Brain pericyte (primary cell): ENCODE data around the gene HNRNPLL.
"Not testable (repeated sequence)": the region's sequence is repeated elsewhere in the genome, so short reads cannot be mapped to it uniquely, and the experiment has no call there.

ENCODE experiments used
- DNase-seq: peaks from one replicate; pipeline ENCODE4 v3.0.0-alpha.2; 2012; ENCODE audit warnings: low read depth, low spot score

The HNRNPLL gene

DNA sequence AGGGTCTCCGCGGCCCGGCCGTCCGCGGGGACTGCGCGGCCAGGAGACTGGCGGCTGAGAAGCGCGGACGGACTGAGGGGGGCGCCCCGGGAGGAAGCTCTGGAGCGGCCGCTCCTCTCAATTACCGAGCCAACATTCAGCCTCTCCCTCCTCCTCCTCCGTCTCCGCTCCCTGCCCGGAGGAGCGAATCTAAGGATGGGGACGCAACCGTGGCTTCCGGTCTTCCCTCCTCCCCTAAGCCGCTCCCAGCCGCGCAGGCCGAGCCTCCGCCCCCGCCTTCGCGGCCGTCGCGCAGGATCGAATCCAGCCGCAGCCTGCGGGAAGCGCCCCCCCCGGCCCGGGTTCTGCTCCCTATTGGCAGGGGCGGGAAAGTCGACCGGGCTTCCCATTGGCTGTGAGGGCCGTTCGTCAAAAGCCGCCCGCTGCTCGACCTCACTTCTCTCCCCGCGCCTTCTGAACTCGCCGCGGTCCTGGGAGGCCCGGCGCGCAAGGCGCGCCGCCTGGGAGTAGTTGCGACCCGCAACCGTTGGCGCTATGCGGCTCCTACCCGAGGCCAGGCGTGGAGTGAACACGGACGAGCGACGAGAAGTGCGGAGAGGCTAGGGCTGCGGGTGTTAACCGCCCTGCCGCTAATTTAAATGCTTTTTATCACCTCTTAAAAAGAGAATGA is at the start of gene HNRNPLL:
TSS of gene HNRNPLL (minus strand) at position 197 of the 670 bp plus-strand sequence. CDS start 302 bp downstream, outside the sequence.
- DNase-seq, result peak; percentile 92

DNA sequence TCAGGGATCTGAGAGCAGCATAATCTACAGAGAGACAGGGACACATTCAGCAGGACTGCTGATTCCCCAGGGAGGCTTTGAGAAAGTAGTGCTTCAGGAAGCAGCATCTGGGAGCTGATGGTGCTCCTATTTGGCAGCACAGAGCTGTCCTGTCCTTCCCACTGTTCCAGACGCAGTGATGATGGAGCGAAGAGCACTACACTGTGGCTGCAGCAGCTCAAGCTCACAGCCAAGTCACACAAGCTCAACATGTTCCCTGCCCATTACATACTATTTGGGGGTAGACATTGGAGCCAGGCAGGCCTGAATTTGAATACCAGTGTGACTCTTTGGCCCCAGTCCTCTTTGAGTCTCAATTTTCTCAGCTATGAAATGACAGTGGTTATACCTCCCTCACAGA is 48.0 kb upstream of the HNRNPLL start:
- DNase-seq, result no peak

DNA sequence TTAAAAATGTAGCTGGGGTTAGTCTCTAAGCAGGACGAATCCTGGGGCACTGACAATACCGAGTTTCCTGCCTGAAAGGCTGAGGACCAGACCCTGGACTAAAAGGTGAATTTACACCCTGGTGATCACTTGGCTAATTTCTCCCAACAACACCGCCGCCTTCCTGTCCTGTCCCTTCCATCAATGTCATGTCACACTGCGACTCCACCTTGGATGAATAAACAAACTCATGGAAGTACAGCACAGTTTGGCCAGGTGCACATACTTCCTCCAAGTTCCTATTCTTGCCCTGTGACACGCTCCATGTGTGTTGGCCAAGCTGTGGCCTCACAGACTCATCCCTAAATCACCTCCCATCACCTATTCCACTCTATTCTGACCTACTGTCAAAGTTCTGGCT is 47.3 kb upstream of the HNRNPLL start:
- DNase-seq, result no peak

DNA sequence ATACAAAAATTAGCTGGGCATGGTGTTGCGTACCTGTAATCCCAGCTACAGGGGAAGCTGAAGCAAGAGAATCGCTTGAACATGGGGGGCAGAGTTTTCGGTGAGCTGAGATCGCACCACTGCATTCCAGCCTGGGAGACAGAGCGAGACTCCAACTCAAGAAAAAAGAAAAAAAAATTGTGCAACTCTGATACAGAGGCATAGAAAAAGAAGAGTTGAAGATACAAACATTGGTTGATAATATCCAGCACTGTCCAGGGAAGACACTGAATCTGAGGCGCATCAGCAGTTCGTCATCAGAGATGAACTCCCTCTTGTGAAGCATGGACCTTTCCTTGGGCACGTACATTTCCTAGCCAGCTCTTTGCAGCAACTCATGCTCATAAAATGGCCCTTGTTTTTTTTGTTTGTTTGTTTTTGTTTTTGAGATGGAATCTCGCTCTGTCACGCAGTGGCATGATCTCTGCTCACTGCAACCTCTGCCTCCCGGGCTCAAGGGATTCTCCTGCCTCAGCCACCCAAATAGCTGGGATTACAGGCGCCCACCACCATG is 46.5 kb upstream of the HNRNPLL start:
- DNase-seq, result no peak

DNA sequence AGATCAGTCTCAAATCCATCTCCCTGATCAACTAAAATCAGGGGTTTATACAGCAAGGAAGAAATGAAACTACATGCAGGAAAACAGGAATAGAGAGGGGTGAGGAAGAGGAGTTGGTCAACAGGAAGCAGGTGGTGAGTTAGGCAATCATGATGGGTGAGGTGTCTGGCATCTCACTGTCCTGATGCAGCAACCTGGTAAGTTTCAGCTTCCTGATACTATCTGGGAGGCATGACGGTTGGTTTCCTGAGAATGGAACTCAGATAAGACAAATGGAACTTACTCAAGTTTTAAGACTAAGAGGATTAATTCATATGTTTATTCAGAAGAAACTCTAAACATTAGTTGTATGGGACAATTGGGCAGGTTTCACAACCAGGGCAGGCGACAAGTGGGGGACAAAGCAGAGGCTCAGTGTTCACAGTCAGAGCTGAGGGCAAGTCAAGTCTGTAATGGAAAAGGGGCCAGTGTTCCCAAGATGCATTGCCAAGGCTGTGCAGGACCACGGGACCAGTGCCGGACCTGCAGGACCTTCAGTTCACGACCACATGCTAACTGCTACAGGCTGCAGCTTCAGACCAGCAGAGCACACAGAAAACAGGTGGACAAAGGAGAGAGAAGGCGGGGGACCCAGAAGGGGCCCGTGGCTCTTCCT is 45.5 kb upstream of the HNRNPLL start:
- no peak for DNase-seq

DNA sequence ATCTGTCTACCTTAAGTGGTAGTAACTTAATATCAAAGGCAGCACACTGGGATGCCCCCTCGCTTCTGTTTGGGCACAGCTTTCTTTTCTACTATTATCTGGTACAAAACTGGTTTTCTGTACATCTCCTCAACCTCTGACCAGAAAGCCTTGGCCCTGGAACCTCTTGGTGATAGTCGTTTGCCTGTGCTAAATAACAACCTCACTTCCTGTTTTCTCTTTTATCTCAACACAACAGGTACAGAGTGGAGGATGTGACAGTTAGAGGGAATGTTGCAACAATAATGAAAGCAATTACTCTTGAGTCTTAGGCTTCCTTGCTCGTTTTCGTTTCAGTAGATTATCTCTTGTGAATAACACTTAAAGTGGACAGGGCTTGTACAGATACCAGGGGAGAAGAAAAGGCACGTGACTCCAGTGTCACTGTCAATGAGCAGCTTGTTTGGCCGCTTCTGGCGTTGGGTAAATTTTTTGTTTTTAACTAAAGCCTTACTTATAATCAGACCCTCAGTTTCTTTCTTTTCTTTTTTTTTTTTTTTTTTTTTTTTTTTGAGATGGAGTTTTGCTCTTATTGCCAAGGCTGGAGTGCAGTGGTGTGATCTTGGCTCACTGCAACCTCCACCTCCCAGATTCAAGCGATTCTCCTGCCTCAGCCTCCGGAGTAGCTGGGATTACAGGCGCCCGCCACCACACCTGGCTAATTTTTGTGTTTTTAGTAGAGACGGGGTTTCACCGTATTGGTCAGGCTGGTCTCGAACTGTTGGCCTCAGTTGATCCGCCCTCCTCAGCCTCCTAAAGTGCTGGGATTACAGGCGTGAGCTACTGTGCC is 41.2 kb upstream of the HNRNPLL start:
- not testable (repeated sequence) for DNase-seq

DNA sequence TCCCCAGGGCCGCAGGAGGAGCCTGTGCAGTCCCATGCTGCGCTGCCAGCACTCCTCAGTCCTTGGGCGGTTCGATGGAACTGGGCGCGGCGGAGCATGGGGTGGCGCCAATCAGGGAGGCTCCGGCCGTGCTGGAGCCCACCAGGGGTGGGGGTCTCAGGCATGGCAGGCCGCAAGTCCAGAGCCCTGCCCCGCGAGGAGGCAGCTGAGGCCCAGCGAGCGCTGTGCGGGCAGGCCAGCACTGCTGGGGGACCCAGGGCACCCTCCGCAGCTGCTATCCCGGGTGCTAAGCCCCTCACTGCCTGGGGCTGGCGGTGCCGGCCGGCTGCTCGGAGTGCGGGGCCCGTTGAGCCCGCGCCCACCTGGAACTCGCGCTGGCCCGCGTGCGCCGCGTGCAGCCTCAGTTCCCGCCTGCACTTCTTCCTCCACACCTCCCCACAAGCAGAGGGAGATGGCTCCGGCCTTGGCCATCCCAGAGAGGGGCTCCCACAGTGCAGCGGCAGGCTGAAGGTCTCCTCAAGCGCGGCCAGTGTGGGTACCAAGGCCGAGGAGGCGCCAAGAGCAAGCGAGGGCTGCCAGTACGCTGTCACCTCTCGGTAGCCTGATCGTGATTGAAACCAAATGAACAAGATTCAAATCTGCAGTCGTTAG is 40.4 kb upstream of the HNRNPLL start:
- DNase-seq, result no peak

DNA sequence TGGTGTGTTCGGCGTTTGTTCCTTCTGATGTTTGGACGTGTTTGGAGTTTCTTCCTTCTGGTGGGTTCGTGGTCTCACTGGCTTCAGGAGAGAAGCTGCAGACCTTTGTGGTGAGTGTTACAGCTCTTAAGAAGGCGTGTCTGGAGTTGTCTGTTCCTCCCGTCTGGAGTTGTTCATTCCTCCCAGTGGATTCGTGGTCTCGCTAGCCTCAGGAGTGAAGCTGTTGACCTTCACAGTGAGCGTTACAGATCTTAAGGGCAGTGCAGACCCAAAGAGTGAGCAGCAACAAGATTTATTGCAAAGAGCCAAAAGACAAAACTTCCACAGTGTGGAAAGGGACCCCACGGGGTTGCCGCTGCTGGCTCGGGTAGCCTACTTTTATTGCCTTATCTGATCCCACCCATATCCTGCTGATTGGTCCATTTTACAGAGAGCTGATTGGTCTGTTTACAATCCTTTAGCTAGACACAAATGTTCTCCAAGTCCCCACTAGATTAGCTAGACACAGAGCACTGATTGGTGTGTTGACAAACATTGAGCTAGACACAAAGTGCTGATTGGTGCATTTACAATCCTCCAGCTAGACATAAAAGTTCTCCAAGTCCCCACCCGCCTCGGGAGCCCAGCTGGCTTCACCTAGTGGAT is 39.8 kb upstream of the HNRNPLL start:
- not testable (repeated sequence) for DNase-seq

DNA sequence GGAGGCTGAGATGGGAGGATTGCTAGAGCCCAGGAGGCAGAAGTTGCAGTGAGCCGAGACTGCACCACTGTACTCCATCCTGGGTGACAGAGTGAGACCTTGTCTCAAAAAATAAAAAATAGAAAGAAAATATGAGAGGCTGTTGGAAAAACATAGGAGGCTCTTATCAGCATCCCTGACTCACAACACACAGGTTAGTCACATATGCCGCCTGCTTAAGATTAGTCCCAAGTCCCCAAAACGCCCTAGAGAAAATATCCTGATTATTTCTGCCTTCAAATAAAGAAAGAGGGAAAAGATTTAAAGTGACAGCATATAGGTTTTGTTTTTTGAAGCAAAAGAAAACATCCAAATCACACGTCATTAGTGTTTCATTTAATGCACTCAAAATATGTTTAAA is 33.3 kb upstream of the HNRNPLL start:
- no peak for DNase-seq

DNA sequence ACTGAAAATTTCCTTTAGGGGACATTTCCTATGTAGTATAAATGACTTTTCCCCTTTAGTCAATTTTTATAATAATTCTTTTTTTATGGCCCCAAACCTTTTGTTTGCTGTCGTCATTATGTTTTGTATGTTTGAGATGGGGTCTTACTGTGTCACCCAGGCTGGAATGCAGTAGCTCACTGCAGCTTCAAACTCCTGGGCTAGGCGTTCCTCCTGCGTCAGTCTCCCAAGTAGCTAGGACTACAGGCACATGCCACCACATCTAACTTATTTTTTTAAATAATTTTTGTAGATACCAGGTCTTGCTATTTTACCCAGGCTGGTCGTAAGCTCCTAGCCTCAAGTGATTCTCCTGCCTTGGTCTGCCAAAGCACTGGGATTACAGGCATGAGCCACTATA is 32.4 kb upstream of the HNRNPLL start:
- no peak for DNase-seq

DNA sequence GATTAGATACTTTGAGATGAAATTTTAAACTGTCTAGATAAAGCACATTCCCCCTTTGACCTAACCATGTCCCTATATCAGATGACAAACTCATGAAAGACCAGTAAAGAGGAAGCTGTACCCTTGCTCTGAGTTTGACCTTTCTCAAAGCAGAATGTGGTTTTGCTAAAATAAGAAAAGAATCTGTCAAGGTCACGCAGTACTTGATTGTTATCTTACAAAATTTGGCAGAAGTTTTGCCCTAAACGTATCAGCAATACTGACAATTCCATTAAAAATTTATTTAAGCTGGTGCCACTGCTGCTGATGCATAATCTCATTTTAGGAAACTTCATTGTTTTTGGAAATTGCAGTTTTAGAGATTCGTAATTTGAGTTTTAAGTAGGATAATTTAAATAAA is 32.0 kb upstream of the HNRNPLL start:
- DNase-seq, result no peak

DNA sequence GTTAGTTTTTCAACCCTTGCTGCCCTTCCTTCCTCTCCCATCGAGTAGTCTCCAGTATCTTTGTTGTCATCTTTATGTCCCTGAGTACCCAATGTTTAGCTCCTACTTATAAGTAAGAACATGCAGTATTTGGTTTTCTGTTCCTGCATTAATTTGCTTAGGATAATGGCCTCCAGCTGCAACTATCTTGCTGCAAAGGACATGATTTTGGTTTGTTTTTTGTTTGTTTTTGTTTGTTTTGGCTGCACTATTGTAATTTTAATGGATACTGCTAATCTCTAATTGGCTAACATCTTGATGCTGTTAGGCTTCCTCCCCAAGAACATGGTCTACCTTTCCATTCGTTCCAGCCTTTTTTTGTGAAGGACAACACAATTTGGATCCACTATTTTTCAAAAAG is 31.2 kb upstream of the HNRNPLL start:
- DNase-seq, result no peak

DNA sequence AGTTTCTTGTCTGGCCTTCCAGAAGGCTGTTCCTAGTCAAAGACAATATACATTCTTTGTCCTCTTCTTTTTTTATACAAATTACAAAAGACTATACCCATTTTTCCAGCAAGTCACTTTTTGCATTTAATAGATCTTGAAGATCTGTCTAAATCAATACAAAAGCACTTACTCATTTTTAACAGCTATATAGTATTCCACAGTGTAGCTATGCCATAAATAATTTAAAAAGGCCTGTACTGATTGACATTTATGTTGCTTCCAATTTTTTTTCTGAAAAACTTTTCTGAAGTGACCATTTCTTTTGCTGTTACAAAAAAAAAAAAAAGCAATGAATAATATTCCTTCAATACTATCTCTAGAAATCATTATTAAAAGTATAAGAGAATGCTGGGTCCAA is 30.3 kb upstream of the HNRNPLL start:
- no peak for DNase-seq

DNA sequence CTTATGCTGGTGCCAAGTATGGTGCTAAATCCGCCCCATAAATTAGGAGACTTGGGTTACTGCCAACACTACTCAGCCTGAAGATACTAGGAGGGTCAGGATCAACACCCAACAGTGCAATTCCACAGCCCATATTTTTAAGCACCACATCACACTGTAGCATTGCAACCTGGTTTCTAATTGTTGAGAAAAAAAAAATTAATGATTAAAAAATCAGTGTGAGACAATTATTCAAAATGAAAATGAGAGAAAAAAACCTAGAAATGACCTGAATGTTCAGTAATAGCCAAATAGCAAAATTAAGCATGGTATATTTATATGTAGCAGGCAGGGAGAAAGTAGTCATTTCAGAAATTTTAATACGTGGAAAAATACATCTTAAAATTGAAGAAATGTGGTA is 29.2 kb upstream of the HNRNPLL start:
- no peak for DNase-seq

DNA sequence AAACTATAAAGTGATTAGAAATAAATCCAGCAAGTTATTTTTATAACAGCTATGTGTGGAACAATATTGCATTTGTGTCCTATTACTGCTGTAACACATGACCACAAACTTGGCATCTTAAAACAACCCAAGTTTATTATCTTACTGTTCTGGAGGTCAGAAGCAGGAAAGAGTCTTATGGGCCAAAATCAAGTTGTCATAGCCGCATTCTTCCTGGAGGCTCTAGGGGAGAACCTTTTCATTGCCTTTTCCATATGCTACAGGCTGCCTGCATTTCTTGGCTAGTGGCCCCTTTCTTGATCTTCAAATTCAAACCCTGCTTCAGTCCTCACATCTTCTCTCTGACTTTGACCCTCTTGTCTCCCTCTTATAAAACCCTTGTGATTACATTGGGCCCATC is 27.0 kb upstream of the HNRNPLL start:
- DNase-seq, result no peak

DNA sequence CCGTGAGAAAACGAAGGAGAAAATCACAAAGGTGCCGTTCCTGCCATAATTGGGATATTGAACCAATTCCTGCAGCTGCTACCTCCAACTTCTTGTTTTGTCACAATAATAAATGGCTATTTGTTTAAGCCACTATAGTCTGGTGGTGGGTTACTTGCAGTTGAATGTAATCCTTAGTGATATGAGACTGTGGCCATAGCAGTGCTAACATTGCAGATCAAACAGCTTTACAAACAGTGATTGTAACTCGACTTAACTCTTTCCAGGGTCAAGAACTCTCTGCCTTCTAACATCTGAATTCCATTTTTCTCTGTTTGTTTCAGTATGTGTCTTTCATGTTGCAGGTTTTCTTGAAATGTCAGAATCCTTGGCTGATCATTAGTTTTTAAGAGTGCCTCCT is 24.7 kb upstream of the HNRNPLL start:
- DNase-seq, result no peak

DNA sequence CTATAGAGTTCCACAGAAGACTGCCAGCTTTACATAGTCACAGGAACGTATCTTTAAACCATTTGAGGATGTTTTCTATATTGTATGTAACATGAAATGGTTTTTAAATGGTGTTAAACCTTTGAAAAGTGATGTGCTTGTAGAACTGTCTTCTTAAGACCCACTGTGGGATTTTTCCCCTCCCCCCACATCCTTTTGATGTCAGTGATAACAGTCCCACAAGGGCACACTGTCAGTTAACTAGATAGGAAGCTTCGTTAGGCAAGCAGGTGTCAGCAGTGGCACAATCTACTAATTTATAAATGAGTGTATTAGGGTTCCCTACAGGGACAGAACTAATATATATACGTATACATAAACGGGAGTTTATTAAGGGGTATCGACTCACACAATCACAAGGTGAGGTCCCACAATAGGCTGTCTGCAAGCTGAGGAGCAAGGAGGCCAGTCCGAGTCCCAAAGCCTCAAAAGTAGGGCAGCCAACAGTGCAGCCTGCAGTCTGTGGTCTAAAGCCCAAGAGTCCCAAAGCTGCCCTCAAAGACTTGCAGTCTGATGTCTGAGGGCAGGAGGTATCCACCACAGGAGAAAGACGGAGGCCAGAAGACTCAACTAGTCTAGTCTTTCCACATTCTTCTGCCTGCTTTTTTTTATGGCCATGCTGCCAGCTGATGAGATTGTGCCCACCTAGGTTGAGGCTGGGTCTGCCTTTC is 23.8 kb upstream of the HNRNPLL start:
- DNase-seq, result no peak

DNA sequence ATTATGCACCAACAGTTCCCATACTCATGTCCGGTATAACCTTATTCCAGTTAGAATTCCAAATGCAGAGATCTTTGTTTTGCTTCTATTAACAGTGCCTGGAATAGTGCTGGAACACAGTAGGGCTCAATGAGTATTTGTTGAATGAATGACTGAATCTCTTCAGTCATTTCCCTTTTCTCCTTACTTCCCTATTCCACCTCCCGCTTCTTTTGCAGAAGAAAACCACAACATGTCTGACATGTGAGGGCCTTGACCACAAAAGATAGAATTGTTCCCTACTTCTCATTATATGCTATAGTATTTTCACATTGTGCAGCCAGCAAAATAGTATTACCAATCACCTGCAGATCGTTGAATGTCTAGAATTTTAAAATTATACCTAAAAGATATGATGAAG is 19.5 kb upstream of the HNRNPLL start:
- no peak for DNase-seq

DNA sequence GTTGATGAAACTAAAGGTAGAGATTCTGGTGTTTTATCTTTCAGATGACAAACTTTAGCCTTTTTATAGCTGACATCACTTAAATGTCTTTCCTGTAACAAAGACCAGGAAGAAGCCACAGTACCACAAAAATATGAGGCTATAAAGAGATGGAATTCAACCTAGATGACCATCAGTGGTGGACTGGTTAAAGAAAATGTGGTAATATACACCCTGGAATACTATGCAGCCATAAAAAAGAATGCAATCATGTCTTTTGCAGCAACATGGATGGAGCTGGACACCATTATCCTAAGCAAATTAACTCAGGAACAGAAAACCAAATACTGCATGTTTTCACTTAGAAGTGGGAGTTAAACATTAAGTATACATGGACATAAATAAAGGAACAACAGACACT is 18.3 kb upstream of the HNRNPLL start:
- no peak for DNase-seq

DNA sequence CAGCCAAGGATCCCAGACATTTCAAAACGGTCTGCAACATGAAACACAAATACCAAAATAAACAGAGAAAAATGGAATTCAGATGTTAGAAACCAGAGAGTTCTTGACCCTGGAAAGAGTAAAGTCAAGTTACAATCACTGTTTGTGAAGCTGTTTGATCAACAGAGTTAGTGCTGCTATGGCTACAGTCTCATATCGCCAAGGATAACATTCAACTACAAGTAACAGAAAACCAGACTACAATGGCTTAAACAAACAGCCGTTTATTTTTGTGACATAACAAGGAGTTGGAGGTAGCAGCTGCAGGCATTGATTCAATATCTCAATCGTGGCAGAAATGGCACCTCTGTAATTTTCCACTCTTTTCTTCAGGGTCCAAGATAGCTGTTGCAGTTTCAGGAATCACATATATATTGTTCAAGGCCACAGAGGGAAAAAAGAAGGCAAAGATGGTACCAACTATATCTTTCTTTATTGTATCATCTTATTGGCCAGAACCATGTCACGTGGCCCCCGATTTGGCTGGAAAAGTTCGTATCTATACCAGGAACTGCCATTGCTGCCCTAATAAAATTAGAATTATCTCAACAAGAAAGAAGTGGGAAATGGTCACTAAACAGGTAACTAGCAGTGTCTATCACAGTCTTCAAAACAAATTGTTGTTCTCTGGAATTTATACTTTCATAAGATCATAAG is 17.7 kb upstream of the HNRNPLL start:
- peak; percentile 89 for DNase-seq
